ENCODE results near the gene TCAF2.
"Not testable (repeated sequence)": the region's sequence is repeated elsewhere in the genome, so short reads cannot be mapped to it uniquely, and the experiment has no call there.

- not testable (repeated sequence) for TF ChIP-seq POLR2A (conservative IDR thresholded peaks at IDR 0.05); JUN (IDR thresholded peaks at IDR 0.05; ENCODE audit: borderline replicate concordance, low read depth, low read length); JUN (CRISPR knock-in tag; IDR thresholded peaks at IDR 0.05; ENCODE audit: borderline replicate concordance); ZNF639 (CRISPR knock-in tag; conservative IDR thresholded peaks at IDR 0.05 in 1 of 2, IDR thresholded peaks at IDR 0.05 in 1 of 2); EP300 (IDR thresholded peaks at IDR 0.05; ENCODE audit: low read length); ZSCAN29 (IDR thresholded peaks at IDR 0.05); CHD4 (IDR thresholded peaks at IDR 0.05; ENCODE audit: insufficient read depth, insufficient replicate concordance, low read depth, low read length, poor library complexity, severe bottlenecking); MYC (IDR thresholded peaks at IDR 0.05; ENCODE audit: low read depth, low read length); MYC (CRISPR knock-in tag; IDR thresholded peaks at IDR 0.05; ENCODE audit: borderline replicate concordance, low read depth); ZBTB1 (CRISPR knock-in tag; IDR thresholded peaks at IDR 0.05; ENCODE audit: borderline replicate concordance, low read depth); SNIP1 (IDR thresholded peaks at IDR 0.05; ENCODE audit: low read depth); ZNF232 (CRISPR knock-in tag; IDR thresholded peaks at IDR 0.05); ZNF280B (CRISPR knock-in tag; IDR thresholded peaks at IDR 0.05); SMARCC2 (IDR thresholded peaks at IDR 0.05; ENCODE audit: low read depth); PTTG1 (tag; IDR thresholded peaks at IDR 0.05; ENCODE audit: low read depth)
- TF ChIP-seq, protein P1, sequence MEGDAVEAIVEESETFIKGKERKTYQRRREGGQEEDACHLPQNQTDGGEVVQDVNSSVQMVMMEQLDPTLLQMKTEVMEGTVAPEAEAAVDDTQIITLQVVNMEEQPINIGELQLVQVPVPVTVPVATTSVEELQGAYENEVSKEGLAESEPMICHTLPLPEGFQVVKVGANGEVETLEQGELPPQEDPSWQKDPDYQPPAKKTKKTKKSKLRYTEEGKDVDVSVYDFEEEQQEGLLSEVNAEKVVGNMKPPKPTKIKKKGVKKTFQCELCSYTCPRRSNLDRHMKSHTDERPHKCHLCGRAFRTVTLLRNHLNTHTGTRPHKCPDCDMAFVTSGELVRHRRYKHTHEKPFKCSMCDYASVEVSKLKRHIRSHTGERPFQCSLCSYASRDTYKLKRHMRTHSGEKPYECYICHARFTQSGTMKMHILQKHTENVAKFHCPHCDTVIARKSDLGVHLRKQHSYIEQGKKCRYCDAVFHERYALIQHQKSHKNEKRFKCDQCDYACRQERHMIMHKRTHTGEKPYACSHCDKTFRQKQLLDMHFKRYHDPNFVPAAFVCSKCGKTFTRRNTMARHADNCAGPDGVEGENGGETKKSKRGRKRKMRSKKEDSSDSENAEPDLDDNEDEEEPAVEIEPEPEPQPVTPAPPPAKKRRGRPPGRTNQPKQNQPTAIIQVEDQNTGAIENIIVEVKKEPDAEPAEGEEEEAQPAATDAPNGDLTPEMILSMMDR (IDR thresholded peaks at IDR 0.05 in 2 of 3, conservative IDR thresholded peaks at IDR 0.05 in 1 of 3; ENCODE audit: insufficient read depth in 2 of 3, low read depth in 1 of 3, low read length in 3 of 3) = not testable (repeated sequence)
Observed at GRCh38 chr7:143571501-143571900, 49.3 kb upstream of the TCAF2 start, which contains the start of gene CTAGE15.
